HEK293T (cell line): ENCODE results near the gene ANP32B.

Experiments used
- CTCF ChIA-PET: fragments of 350-600 bp; formaldehyde crosslinking; extraction: SDS; loops from one replicate; lab custom pipeline; 2021; ENCODE audit warnings: antibody characterized with exemption, inconsistent platforms; lab: Yijun Ruan, JAX
- POLR2A ChIA-PET: fragments of 350-600 bp; formaldehyde crosslinking; extraction: SDS; loops from one replicate; lab custom pipeline; 2020; ENCODE audit warnings: antibody characterized with exemption, inconsistent platforms; lab: Yijun Ruan, JAX
- DNase-seq: peaks from one replicate; pipeline ENCODE4 v3.0.0; 2012; ENCODE audit warnings: mixed read lengths; ENCODE audit errors: extremely low spot score
- ARNT ChIP-seq: fragments of 450-650 bp; IDR thresholded peaks from 2 replicates; pipeline ENCODE4 v1.6.1; 2017; ENCODE audit warnings: mild to moderate bottlenecking
- BHLHE40 ChIP-seq: fragments of 450-650 bp; IDR thresholded peaks from 2 replicates; pipeline ENCODE4 v1.6.1; 2016; ENCODE audit warnings: mild to moderate bottlenecking, moderate library complexity, borderline replicate concordance
- CTBP1 ChIP-seq: fragments of 450-650 bp; IDR thresholded peaks from 2 replicates; pipeline ENCODE4 v1.6.1; 2016; ENCODE audit warnings: borderline replicate concordance
- ELF4 ChIP-seq: fragments of 450-650 bp; IDR thresholded peaks from 2 replicates; pipeline ENCODE4 v1.6.1; 2017; ENCODE audit warnings: antibody characterized with exemption
- FOXA1 ChIP-seq: fragments of 450-650 bp; IDR thresholded peaks from 2 replicates; pipeline ENCODE4 v1.6.1; 2016; ENCODE audit warnings: mild to moderate bottlenecking
- FOXK2 ChIP-seq: fragments of 450-650 bp; IDR thresholded peaks from 2 replicates; pipeline ENCODE4 v1.6.1; 2016; ENCODE audit warnings: mild to moderate bottlenecking
- FOXM1 ChIP-seq: fragments of 450-650 bp; IDR thresholded peaks from 2 replicates; pipeline ENCODE4 v1.6.1; 2017; ENCODE audit warnings: mild to moderate bottlenecking, borderline replicate concordance
- HDGF ChIP-seq: fragments of 450-650 bp; IDR thresholded peaks from 2 replicates; pipeline ENCODE4 v1.6.1; 2017; ENCODE audit warnings: antibody characterized with exemption, borderline replicate concordance
- L3MBTL2 ChIP-seq: fragments of 450-650 bp; conservative IDR thresholded peaks from 2 replicates; pipeline ENCODE4 v1.6.1; 2016; ENCODE audit warnings: mild to moderate bottlenecking
- LEF1 ChIP-seq: fragments of 450-650 bp; IDR thresholded peaks from 2 replicates; pipeline ENCODE4 v1.6.1; 2017; ENCODE audit warnings: mild to moderate bottlenecking, borderline replicate concordance
- NFRKB ChIP-seq: fragments of 450-650 bp; IDR thresholded peaks from 2 replicates; pipeline ENCODE4 v1.6.1; 2016; ENCODE audit warnings: mild to moderate bottlenecking, moderate library complexity
- PKNOX1 ChIP-seq: fragments of 450-650 bp; IDR thresholded peaks from 2 replicates; pipeline ENCODE4 v1.6.1; 2016
- SP1 ChIP-seq: fragments of 450-650 bp; IDR thresholded peaks from 2 replicates; pipeline ENCODE4 v1.6.1; 2017
- SUZ12 ChIP-seq: fragments of 450-650 bp; IDR thresholded peaks from 2 replicates; pipeline ENCODE4 v1.6.1; 2016; ENCODE audit warnings: mild to moderate bottlenecking
- TARDBP ChIP-seq: fragments of 450-650 bp; IDR thresholded peaks from 2 replicates; pipeline ENCODE4 v1.6.1; 2016
- ZNF384 ChIP-seq: fragments of 450-650 bp; IDR thresholded peaks from 2 replicates; pipeline ENCODE4 v1.6.1; 2016

ANP32B gene

GRCh38 chr9:97962136-97962535 lies 21.0 kb upstream of the ANP32B start:
- TF ChIP-seq CTBP1: no peak
- TF ChIP-seq HDGF: no peak
- TF ChIP-seq FOXK2: no peak
- TF ChIP-seq LEF1: no peak
- no peak for TF ChIP-seq L3MBTL2
- no peak for TF ChIP-seq TARDBP
- TF ChIP-seq SP1: no peak
- TF ChIP-seq FOXM1: no peak
- DNase-seq: no peak
- POLR2A ChIA-PET: interaction anchor here (0.9 to 2.1 kb wide), 3 partner anchors 21 to 40 kb away, joined by 3 to 7 read pairs (median 6); partner anchors contain the start of genes ANP32B and TRMO
- CTCF ChIA-PET: no interaction called here

GRCh38 chr9:97962575-97962974 lies 20.6 kb upstream of the ANP32B start:
- no peak for DNase-seq
- ChIA-PET CTCF (no interaction called here), POLR2A (interaction anchor here (0.9 to 2.1 kb wide), 3 partner anchors 20 to 41 kb away, joined by 3 to 7 read pairs (median 6); partner anchors contain the start of genes ANP32B and TRMO)
- TF ChIP-seq ARNT (no peak), ELF4 (no peak), PKNOX1 (no peak), FOXA1 (no peak), CTBP1 (no peak), SP1 (no peak), BHLHE40 (no peak), LEF1 (no peak), HDGF (no peak), ZNF384 (no peak), FOXK2 (no peak), TARDBP (no peak), FOXM1 (no peak)

GRCh38 chr9:97963232-97963631 lies 19.9 kb upstream of the ANP32B start:
- DNase-seq: no peak
- CTCF ChIA-PET: no interaction called here
- no peak for TF ChIP-seq ARNT
- TF ChIP-seq ELF4: no peak
- no peak for TF ChIP-seq L3MBTL2
- POLR2A ChIA-PET: interaction anchor here (0.9 to 2.1 kb wide), 2 partner anchors 21 to 41 kb away, joined by 3 to 7 read pairs; partner anchors contain the start of gene TRMO

GRCh38 chr9:97964901-97965300 lies 18.2 kb upstream of the ANP32B start:
- POLR2A ChIA-PET: interaction anchor here (0.9 kb wide), 1 partner anchor 18 kb away, joined by 3 read pairs; the partner anchor contains the start of gene ANP32B
- TF ChIP-seq BHLHE40: no peak
- no peak for TF ChIP-seq NFRKB
- TF ChIP-seq HDGF: no peak
- TF ChIP-seq FOXK2: no peak
- no peak for TF ChIP-seq FOXM1
- no peak for TF ChIP-seq FOXA1
- TF ChIP-seq ELF4: no peak
- TF ChIP-seq ARNT: no peak
- no peak for TF ChIP-seq SP1
- no peak for TF ChIP-seq LEF1
- no peak for TF ChIP-seq SUZ12
- no peak for TF ChIP-seq L3MBTL2
- TF ChIP-seq CTBP1: no peak
- TF ChIP-seq ZNF384: no peak
- TF ChIP-seq TARDBP: no peak
- TF ChIP-seq PKNOX1: no peak
- no peak for DNase-seq
- CTCF ChIA-PET: interaction anchor here (1.3 kb wide), 1 partner anchor 11 kb away, joined by 3 read pairs; no protein-coding TSS in a partner anchor

- TF ChIP-seq L3MBTL2: no peak
- TF ChIP-seq ARNT: no peak
- TF ChIP-seq SUZ12: no peak
- ChIA-PET CTCF (no interaction called here), POLR2A (interaction anchor here (1.2 kb wide), 1 partner anchor 16 kb away, joined by 4 read pairs; no protein-coding TSS in a partner anchor)
- no peak for DNase-seq
Measured at GRCh38 chr9:97966493-97966892, 16.6 kb upstream of the ANP32B start.

GRCh38 chr9:97969014-97969413 lies 14.1 kb upstream of the ANP32B start:
- no peak for DNase-seq
- CTCF ChIA-PET: no interaction called here
- POLR2A ChIA-PET: no interaction called here
- TF ChIP-seq PKNOX1 (no peak), FOXA1 (no peak), ARNT (no peak), FOXK2 (no peak), FOXM1 (no peak), HDGF (no peak), TARDBP (no peak), SUZ12 (no peak), LEF1 (no peak), CTBP1 (no peak), BHLHE40 (no peak), L3MBTL2 (no peak), ZNF384 (no peak), NFRKB (no peak), ELF4 (no peak), SP1 (no peak)

- ChIA-PET CTCF (no interaction called here), POLR2A (no interaction called here)
- no peak for DNase-seq
- TF ChIP-seq SUZ12 (no peak), LEF1 (no peak)
Measured at GRCh38 chr9:97970165-97970564, 13.0 kb upstream of the ANP32B start.
